ENCODE results near the gene OR5M8. TPM values are rescaled to one million over a fixed set of nuclear protein-coding genes. Genes with fewer than 3 reads are reported as not detected.

OR5M8 gene
- total and polyA plus RNA-seq, 10 of the 15 experiments (the other 5 are each of a cell fraction or from before 2014, with no cell fraction given) = not detected

DNA sequence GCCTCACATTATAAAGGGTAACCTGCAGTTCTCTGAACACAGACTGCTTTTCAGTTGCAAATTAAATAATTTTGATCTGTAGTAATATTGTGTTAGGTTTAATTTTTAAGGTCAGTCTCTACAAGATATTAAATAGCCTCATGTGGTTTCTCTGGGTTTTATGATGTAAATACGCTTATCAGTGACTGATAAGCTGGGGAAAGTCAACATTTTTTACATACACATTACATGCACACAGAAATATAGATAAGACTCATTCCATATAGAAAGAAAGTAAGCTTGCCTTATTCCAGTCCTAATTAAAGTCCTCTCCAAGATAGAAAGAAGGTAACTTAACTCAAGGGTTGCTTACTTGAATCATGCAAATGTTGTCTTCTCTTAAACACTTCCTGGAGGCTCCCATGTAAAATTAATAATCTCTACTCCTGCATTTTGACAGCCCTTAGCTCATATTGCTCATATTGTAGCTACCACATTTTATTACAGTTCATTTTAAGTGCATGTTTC lies 16.4 kb downstream of the OR5M8 start:
- H3K36me3 ChIP-seq (ENCODE audit: control insufficient read depth in 2 of 2, insufficient read depth in 2 of 2, low read length in 1 of 2) = no peaks in the 10 kb centered on the region
- ChIA-PET POLR2A (no interaction called here), SMC1A (ENCODE audit: uncharacterized antibody, unreplicated experiment) (no interaction called here), RAD21 (ENCODE audit: unreplicated experiment) (no interaction called here), CTCF (no interaction called here)
- H2AFZ ChIP-seq (ENCODE audit: control insufficient read depth, low read depth, low read length) = no peak overlapping the region
- FAIRE-seq = no peak
- H3K9me3 ChIP-seq (replicated peaks; ENCODE audit: control insufficient read depth, insufficient read depth, low read length) = no peaks in the 10 kb centered on the region
- H4K20me1 ChIP-seq (ENCODE audit: control insufficient read depth, insufficient read depth) = no peaks in the 10 kb centered on the region
- H3K27me3 ChIP-seq (replicated peaks in 1 of 2; ENCODE audit: control insufficient read depth in 2 of 2, insufficient read depth in 2 of 2, low read length in 1 of 2) = no peaks in the 10 kb centered on the region
- TF ChIP-seq, protein P1, sequence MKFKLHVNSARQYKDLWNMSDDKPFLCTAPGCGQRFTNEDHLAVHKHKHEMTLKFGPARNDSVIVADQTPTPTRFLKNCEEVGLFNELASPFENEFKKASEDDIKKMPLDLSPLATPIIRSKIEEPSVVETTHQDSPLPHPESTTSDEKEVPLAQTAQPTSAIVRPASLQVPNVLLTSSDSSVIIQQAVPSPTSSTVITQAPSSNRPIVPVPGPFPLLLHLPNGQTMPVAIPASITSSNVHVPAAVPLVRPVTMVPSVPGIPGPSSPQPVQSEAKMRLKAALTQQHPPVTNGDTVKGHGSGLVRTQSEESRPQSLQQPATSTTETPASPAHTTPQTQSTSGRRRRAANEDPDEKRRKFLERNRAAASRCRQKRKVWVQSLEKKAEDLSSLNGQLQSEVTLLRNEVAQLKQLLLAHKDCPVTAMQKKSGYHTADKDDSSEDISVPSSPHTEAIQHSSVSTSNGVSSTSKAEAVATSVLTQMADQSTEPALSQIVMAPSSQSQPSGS (IDR thresholded peaks at IDR 0.05; ENCODE audit: low read length) = no peak
- TF ChIP-seq ATF7 (IDR thresholded peaks at IDR 0.05; ENCODE audit: low read depth) (no peak), NBN (IDR thresholded peaks at IDR 0.05) (no peak)
- TF ChIP-seq, protein P2, sequence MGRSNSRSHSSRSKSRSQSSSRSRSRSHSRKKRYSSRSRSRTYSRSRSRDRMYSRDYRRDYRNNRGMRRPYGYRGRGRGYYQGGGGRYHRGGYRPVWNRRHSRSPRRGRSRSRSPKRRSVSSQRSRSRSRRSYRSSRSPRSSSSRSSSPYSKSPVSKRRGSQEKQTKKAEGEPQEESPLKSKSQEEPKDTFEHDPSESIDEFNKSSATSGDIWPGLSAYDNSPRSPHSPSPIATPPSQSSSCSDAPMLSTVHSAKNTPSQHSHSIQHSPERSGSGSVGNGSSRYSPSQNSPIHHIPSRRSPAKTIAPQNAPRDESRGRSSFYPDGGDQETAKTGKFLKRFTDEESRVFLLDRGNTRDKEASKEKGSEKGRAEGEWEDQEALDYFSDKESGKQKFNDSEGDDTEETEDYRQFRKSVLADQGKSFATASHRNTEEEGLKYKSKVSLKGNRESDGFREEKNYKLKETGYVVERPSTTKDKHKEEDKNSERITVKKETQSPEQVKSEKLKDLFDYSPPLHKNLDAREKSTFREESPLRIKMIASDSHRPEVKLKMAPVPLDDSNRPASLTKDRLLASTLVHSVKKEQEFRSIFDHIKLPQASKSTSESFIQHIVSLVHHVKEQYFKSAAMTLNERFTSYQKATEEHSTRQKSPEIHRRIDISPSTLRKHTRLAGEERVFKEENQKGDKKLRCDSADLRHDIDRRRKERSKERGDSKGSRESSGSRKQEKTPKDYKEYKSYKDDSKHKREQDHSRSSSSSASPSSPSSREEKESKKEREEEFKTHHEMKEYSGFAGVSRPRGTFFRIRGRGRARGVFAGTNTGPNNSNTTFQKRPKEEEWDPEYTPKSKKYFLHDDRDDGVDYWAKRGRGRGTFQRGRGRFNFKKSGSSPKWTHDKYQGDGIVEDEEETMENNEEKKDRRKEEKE (IDR thresholded peaks at IDR 0.05) = no peak
- no peak overlapping the region for H3K27ac ChIP-seq (ENCODE audit: control insufficient read depth, insufficient read depth)
- H3K4me1 ChIP-seq (ENCODE audit: control insufficient read depth, insufficient read depth, low read length) = no peaks in the 10 kb centered on the region
- H3K9ac ChIP-seq (ENCODE audit: control insufficient read depth, insufficient read depth, low read length) = no peak overlapping the region
- no peak overlapping the region for H3K4me3 ChIP-seq
- intact Hi-C loops (cut with micrococcal nuclease; ENCODE audit: unreplicated experiment) (no loop called here), in situ Hi-C loops (cut with MboI) (no loop called here)
- no peak for ATAC-seq
- no peaks in the 10 kb centered on the region for H3K79me2 ChIP-seq (ENCODE audit: control insufficient read depth, insufficient read depth, low read length)
- no peak overlapping the region for H3K4me2 ChIP-seq (ENCODE audit: control insufficient read depth, insufficient read depth)
- 0% methylated on average over 1 of the region's 1 CpG for WGBS (ENCODE audit: insufficient coverage, insufficient replicate concordance, low lambda C conversion rate, missing lambda C conversion rate)
- BruUV-seq (replicated peaks) = no TSS peak
- no peak for DNase-seq (ENCODE audit: low read depth, low spot score)

Measured in GM12878 (cell line).